ENCODE measurements around the gene HTATSF1.

HTATSF1 gene

GRCh38 chrX:136496764-136497555 is 432 bp upstream of the HTATSF1 start:
- peak; percentile 69 for DNase-seq (ENCODE audit: low read depth)

GRCh38 chrX:136519069-136519468 is 21.7 kb downstream of the HTATSF1 start:
- no peak for DNase-seq (ENCODE audit: low read depth)

DNA sequence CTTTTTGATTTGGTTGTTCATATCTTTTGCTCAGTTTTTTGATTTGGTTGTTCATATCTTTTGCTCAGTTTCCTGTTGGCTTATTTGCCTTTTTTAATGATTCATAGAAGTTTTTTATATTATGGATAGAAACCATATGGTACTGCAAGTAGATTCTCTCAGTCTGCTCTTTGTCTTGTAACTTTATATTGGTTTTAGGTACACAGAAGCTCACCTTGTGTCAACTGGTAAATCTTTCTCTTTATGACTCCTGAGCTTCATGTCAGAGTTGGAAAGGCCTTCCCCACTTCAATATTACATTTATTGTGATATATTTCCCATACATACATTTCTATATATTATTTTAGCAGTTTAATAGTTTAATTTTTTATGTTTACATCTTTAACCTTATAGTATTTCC is 26.4 kb downstream of the HTATSF1 start:
- no peak for DNase-seq (ENCODE audit: low read depth)

- DNase-seq (ENCODE audit: low read depth): no peak
These were observed 28.6 kb downstream of the HTATSF1 start for GRCh38 chrX:136525738-136526606.

DNA sequence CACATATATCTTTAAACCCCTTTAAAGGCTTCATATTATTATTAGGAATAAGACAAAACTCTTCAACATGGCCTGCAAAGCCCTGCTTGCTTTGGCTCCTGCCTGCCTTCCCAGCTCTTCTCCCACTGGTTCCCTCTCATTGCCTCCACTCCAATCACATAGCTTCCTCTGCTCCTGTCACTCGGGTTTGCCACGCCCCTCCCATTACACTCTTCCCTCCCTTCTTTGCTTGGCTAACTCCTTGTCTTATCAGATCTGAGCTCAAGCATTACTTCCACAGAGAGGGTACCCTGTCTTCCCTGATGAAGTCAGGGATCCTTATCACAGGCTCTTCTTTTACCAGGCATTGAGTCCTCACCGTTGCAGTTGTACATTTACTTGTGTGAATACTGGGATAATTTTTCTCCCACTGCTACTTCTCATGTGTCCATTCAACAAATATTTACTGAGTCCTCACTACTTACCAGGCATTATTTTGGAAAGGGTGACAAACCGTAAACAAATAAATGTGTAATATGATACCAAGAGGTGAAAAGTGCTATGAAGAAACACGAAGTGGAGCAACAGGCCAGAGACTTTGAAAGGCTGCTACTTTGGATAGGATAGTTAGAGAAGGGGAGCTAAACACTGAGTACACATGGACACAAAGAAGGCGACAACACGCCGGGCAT is 31.4 kb downstream of the HTATSF1 start:
- no peak for DNase-seq (ENCODE audit: low read depth)

DNA sequence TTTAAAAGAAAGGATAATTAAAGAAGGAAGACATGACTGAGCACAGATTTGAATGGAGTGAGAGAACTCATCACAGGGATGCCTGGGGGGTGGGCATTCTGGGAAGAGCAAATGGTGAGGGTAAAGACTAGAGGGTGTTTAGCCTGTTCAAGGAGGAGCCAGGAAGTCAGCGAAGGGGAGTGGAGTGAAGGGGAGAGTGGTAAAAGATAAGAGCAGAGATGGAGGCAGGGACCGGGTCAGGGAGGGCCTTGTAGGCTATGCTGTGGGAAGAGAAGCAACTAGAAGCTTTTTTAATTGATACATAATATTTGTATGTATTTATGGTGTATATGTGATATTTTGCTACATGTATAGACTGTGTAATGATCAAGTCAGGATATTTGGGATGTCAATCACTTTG is 32.4 kb downstream of the HTATSF1 start:
- DNase-seq (ENCODE audit: low read depth): no peak

GRCh38 chrX:136531951-136532350 is 34.6 kb downstream of the HTATSF1 start, which contains the start of gene VGLL1:
Gene VGLL1, plus strand, starts transcription at chrX:136532215. Its CDS starts 3,806 bp downstream, at chrX:136536021.
- DNase-seq (ENCODE audit: low read depth): no peak

GRCh38 chrX:136534131-136534530 is 36.7 kb downstream of the HTATSF1 start:
- no peak for DNase-seq (ENCODE audit: low read depth)

- DNase-seq (ENCODE audit: low read depth): no peak
These were observed 41.4 kb downstream of the HTATSF1 start for GRCh38 chrX:136538811-136539210.

GRCh38 chrX:136540226-136540625 is 42.8 kb downstream of the HTATSF1 start:
- no peak for DNase-seq (ENCODE audit: low read depth)

GRCh38 chrX:136541294-136541693 is 43.9 kb downstream of the HTATSF1 start:
- no peak for DNase-seq (ENCODE audit: low read depth)

DNA sequence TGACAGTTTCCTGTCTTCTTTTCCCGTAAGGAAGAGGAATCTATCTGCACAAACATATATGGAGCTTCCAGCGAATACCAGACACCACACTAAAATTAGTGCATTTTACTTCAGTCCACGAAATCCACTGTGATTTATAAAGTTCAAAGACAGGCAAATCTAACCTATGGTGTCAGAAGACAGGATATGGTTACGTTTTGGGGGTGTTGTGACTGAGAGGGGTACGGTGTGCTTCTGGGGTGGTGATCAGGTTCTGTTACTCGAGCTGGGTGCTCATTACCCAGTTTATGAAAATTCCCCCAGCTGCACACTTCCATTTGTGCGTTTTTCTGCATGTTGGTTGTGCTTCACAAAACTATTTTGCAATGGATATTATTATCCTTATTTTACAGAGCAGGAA is 44.9 kb downstream of the HTATSF1 start:
- no peak for DNase-seq (ENCODE audit: low read depth)

- DNase-seq (ENCODE audit: low read depth): no peak
These were observed 49.0 kb downstream of the HTATSF1 start for GRCh38 chrX:136546371-136546781.

DNA sequence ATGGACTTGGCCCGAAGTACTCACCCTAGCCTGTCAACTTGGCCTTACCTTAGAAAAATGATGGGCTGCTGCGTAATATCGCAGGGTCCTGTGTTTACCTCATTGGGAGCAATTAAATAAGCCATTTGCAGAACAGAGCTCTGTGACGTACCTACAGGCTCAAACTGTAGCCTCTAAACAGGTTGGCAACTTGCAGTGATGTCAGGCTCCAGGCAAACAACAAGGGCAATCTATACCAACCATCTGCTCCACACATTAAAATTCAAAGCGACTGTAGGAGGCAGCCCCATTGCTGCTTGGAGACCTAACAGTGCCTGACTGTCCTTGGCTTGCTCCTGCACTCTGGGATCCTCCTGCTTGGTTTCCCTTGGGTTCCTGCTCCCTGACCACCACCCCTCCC is 51.8 kb downstream of the HTATSF1 start:
- no peak for DNase-seq (ENCODE audit: low read depth)

- no peak for DNase-seq (ENCODE audit: low read depth)
These were observed 54.0 kb downstream of the HTATSF1 start for GRCh38 chrX:136551410-136551809.

DNA sequence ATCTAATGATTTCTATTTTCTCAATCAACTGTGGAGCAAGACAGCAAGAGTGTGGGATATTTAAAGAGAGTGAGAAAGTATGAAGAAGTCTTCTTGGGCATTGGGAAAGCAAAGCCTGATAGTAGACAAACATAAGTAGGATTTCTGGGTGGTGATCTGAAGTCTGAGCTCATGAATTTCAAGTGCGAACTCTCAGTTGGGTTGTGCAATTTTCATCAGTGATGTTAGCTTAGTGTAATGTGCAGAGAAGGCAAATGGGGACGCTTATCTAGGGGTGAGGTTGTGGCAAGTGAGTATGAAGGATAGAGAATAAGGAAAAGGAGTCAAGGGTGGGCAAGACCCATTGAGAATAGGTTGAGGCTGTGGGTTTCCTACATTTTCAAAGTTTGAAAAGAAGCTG is 58.3 kb downstream of the HTATSF1 start:
- DNase-seq (ENCODE audit: low read depth): no peak

Measured in stimulated activated CD8-positive, alpha-beta memory T cell treated with anti-CD3 and anti-CD28 coated beads, Interleukin-12 subunit alpha, Interleukin-12 subunit beta, amount 100 ng/mL, for 1 hour (primary cell).